Hematopoietic multipotent progenitor cell treated with erythropoietin and hydrocortisone succinate and interleukin-3 and kit ligand, for 8 days (in vitro differentiated cells): ENCODE data around the gene C12orf42.
A peak's percentile ranks its signal among the peaks of the same experiment; 100 is the strongest.

Experiments
- DNase-seq: peaks from one replicate; pipeline ENCODE4 v3.0.0-alpha.2; 2015

The C12orf42 gene

GRCh38 chr12:103495469-103496456 is at the start of gene C12orf42:
Gene C12orf42 (minus strand): TSS chr12:103495968. CDS start chr12:103478426, 17,542 bp downstream.
- peak; percentile 37 for DNase-seq

GRCh38 chr12:103542078-103542477 is 46.3 kb upstream of the C12orf42 start:
- DNase-seq, result no peak

- DNase-seq, result no peak
Observed at GRCh38 chr12:103540319-103540718, 44.6 kb upstream of the C12orf42 start.

GRCh38 chr12:103538397-103538796 is 42.6 kb upstream of the C12orf42 start:
- DNase-seq, result no peak

- no peak for DNase-seq
Observed at GRCh38 chr12:103530307-103531066, 34.7 kb upstream of the C12orf42 start.

GRCh38 chr12:103529306-103529705 is 33.5 kb upstream of the C12orf42 start:
- no peak for DNase-seq

GRCh38 chr12:103524238-103524875 is 28.6 kb upstream of the C12orf42 start:
- no peak for DNase-seq

- no peak for DNase-seq
Observed at GRCh38 chr12:103523771-103524170, 28.0 kb upstream of the C12orf42 start.

GRCh38 chr12:103520686-103521215 is 25.0 kb upstream of the C12orf42 start:
- no peak for DNase-seq

GRCh38 chr12:103519632-103520031 is 23.9 kb upstream of the C12orf42 start:
- no peak for DNase-seq

GRCh38 chr12:103518899-103519298 is 23.1 kb upstream of the C12orf42 start:
- DNase-seq, result no peak

GRCh38 chr12:103517161-103517560 is 21.4 kb upstream of the C12orf42 start:
- DNase-seq, result no peak

- DNase-seq, result no peak
Observed at GRCh38 chr12:103515341-103515740, 19.6 kb upstream of the C12orf42 start.

- DNase-seq, result no peak
Observed at GRCh38 chr12:103513875-103514274, 18.1 kb upstream of the C12orf42 start.

GRCh38 chr12:103505371-103506236 is 9.8 kb upstream of the C12orf42 start:
- DNase-seq, result no peak

GRCh38 chr12:103504606-103505005 is 8.8 kb upstream of the C12orf42 start:
- no peak for DNase-seq

GRCh38 chr12:103503546-103504480 is 8.0 kb upstream of the C12orf42 start:
- DNase-seq, result peak; percentile 41

GRCh38 chr12:103501447-103501846 is 5.7 kb upstream of the C12orf42 start:
- DNase-seq, result no peak

- no peak for DNase-seq
Observed at GRCh38 chr12:103499571-103499970, 3.8 kb upstream of the C12orf42 start.

- no peak for DNase-seq
Observed at GRCh38 chr12:103498990-103499389, 3.2 kb upstream of the C12orf42 start.
